Muscle layer of duodenum (tissue), 2 donors: ENCODE results near the gene SMG9.

Experiments used
- H3K27ac ChIP-seq: one replicate; pipeline ENCODE4 v1.7.0; 2013; ENCODE audit warnings: mild to moderate bottlenecking, low read length
- H3K27me3 ChIP-seq: one replicate; pipeline ENCODE4 v1.7.0; 2013; ENCODE audit warnings: low read depth, mild to moderate bottlenecking, control low read depth, low read length
- H3K36me3 ChIP-seq, 2 donors: one replicate each; pipeline ENCODE4 v1.7.0; 2013; ENCODE audit warnings: low read length in 2 of 2, control low read depth in 1 of 2, mild to moderate bottlenecking in 1 of 2; ENCODE audit not compliant: insufficient read depth in 2 of 2, control insufficient read depth in 1 of 2
- H3K4me1 ChIP-seq, 2 donors: one replicate each; pipeline ENCODE4 v1.7.0; 2013; ENCODE audit warnings: low read length in 2 of 2, mild to moderate bottlenecking in 2 of 2, control low read depth in 1 of 2, moderate library complexity in 1 of 2; ENCODE audit not compliant: insufficient read depth in 2 of 2, control insufficient read depth in 1 of 2
- H3K4me3 ChIP-seq, 2 donors: one replicate each; pipeline ENCODE4 v1.7.0; 2013; ENCODE audit warnings: low read length in 2 of 2, low read depth in 1 of 2, mild to moderate bottlenecking in 1 of 2
- H3K9me3 ChIP-seq, 2 donors: one replicate each; pipeline ENCODE4 v1.7.0; 2013; ENCODE audit warnings: low read length in 2 of 2, control low read depth in 1 of 2, mild to moderate bottlenecking in 1 of 2; ENCODE audit not compliant: control insufficient read depth in 1 of 2
- donor health status: healthy.

SMG9 gene

DNA sequence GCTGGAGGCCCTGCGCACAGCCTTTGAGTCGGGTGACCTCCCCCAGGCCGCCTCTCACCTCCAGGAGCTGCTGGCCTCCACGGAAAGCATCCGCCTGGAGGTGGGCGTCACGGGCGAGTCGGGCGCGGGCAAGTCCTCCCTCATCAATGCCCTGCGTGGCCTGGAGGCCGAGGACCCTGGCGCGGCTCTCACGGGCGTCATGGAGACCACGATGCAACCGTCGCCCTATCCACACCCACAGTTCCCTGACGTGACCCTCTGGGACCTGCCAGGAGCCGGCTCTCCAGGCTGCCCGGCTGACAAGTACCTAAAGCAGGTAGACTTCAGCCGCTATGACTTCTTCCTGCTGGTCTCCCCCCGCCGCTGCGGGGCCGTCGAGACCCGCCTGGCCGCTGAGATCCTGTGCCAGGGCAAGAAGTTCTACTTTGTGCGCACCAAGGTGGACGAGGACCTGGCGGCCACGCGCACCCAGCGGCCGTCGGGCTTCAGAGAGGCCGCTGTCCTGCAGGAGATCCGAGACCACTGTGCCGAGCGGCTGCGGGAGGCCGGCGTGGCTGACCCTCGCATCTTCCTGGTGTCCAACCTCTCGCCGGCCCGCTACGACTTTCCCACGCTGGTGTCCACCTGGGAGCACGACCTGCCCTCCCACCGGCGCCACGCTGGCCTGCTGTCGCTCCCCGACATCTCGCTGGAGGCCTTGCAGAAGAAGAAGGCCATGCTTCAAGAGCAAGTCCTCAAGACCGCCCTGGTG is 36.0 kb downstream of the SMG9 start:
- no peaks in the 10 kb centered on the region for H3K9me3 ChIP-seq
- H3K27me3 ChIP-seq: no peaks in the 10 kb centered on the region
- no peak overlapping the region for H3K27ac ChIP-seq
- H3K4me1 ChIP-seq: no peaks in the 10 kb centered on the region
- no peaks in the 10 kb centered on the region for H3K36me3 ChIP-seq
- no peak overlapping the region for H3K4me3 ChIP-seq

DNA sequence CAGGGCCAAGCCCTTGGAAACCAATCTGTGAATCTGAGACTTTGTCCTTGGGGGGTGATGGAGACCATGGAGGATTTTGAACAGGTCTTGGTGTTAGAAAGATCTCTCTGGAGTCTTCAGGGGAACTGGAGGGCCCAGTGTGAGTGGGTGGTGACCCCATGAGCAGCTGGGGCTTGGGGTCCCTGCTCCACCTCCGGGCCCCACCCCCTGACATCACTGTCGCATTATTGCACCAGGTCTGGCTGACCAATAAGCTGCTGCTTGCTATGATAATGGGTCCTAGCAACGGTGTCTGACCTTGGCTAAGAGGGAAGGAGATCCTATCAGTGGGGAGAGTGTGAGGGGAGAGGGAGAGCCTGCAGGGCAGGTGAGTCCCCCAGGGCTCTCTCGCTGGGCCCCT is 39.0 kb downstream of the SMG9 start, which contains the start of gene IRGC:
Gene IRGC (plus strand): TSS at position 301 of the 400 bp plus-strand sequence. CDS start 2,483 bp downstream, outside the sequence.
- H3K27ac ChIP-seq: no peak within 1 kb of the TSS
- H3K4me1 ChIP-seq: no peaks in the 10 kb centered on the region
- H3K27me3 ChIP-seq: no peaks in the 10 kb centered on the region
- no peak within 1 kb of the TSS for H3K4me3 ChIP-seq
- H3K36me3 ChIP-seq: no peaks in the 10 kb centered on the region
- H3K9me3 ChIP-seq: no peaks in the 10 kb centered on the region

DNA sequence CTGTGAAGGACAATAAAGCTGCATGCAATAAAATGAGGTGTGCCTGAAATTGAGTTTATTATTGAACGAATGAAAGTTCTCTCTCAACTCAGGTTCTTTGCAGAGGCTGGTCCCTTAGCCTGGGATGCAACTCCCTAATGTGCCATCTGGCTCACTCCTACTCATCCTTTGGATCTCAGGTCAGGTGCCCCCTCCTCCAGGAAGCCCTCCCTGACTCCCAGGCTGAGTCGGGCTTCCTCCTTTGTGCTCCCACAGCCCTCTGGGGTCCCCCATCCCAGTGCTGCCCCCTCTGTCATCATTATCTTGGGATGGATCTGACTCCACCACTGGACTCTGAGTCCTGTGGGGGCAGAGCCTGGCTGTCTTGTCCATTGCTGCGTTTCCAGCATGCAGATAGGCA is 41.6 kb downstream of the SMG9 start:
- H3K9me3 ChIP-seq: peaks cover 6 to 7% of the 10 kb centered on the region in 2 donors
- no peaks in the 10 kb centered on the region for H3K36me3 ChIP-seq
- H3K4me3 ChIP-seq: no peak overlapping the region
- no peak overlapping the region for H3K27ac ChIP-seq
- no peaks in the 10 kb centered on the region for H3K27me3 ChIP-seq
- no peaks in the 10 kb centered on the region for H3K4me1 ChIP-seq

DNA sequence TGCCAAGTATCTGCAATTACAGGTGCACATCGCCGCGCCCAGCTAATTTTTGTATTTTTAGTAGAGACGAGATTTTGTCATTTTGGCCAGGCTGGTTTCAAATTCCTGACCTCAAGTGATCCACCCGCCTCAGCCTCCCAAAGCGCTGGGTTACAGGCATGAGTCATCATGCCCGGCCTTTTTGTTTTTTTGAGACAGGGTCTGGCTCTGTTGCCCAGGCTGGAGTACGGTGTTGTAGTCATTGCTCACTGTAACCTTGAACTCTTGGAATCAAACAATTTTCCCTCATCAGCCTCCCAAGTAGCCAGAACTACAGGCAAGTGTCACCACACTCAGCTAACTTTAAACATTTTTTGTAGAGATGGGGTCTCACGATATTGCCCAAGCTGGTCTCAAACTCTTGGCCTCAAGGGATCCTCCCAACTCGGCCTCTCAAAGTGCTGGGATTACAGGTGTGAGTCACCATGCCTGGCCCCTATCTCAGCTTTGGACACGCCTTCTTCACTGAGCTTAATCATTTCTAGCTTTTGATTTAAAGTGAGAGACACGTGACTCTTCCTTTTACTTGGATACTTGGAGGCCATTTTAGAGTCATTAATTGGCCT is 42.9 kb downstream of the SMG9 start:
- Histone ChIP-seq H3K9me3 (peaks cover 6 to 7% of the 10 kb centered on the region in 2 donors), H3K36me3 (no peaks in the 10 kb centered on the region), H3K27me3 (no peaks in the 10 kb centered on the region), H3K4me1 (no peaks in the 10 kb centered on the region), H3K4me3 (no peak overlapping the region), H3K27ac (no peak overlapping the region)

DNA sequence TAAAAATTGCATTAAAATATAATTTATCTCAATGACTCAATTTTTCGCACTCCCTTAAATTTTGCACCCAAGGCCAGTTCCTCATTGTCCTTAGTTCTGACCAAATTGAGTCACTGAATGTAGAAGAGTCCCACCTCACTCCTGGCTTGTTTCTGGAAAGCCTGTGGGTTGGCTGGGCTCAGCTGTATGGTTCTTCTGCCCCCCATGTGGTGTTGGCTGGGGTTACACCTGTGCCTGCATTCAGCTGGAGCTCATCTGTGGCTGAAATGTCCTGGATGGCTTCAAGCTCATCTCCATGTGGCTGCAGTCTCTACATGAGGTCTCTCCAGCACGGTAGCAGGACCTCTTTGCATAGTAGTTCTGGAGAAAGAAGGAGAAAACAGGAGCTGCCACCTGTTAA is 46.0 kb downstream of the SMG9 start:
- no peaks in the 10 kb centered on the region for H3K36me3 ChIP-seq
- no peaks in the 10 kb centered on the region for H3K4me1 ChIP-seq
- H3K9me3 ChIP-seq: peaks cover 6 to 7% of the 10 kb centered on the region in 2 donors
- no peak overlapping the region for H3K4me3 ChIP-seq
- no peak overlapping the region for H3K27ac ChIP-seq
- no peaks in the 10 kb centered on the region for H3K27me3 ChIP-seq

DNA sequence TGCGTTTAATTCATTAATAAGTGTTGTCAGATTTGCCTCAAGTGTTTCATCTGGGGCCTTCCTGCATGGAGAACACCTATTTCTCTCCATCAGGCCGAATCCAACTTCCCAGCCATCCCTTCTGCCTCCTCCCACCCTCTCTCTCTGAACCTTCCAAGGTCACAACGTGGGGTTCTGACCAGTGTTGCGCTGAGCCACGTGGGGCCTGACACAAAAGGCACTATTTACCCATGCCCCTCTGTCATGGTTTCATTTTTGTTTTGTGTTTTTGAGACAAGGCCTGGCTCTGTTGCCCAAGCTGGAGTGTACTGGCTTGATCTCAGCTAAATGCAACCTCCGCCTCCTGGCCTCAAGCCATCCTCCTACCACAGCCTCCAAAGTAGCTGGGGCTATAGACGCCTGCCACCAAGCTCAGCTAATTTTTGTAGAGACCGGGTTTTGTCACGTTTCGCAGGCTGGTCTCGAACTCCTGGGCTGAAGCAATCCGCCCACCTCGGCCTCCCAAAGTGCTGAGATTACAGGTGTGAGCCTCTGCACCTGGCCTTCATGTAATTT is 47.5 kb downstream of the SMG9 start:
- H3K4me3 ChIP-seq: no peak overlapping the region

DNA sequence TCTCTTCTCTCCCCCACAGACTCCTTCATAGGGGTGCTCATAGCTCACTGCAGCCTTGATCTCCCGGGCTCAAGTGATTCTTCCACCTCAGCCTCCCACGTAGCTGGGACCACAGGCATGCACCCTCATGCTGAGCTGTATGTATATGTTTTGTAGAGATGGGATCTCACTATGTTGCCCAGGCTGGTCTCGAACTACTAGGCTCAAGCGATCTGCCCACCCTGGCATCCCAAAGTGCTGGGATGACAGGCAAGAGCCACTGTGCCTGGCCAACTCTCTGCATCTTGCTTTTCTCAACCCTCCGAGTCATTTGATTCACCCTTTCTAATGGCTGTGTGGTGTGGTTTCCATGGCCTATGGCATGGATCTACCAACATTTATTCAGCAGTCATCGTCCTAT is 49.0 kb downstream of the SMG9 start:
- Histone ChIP-seq H3K9me3 (peaks cover 6 to 7% of the 10 kb centered on the region in 2 donors), H3K27ac (no peak overlapping the region), H3K4me3 (no peak overlapping the region), H3K36me3 (no peaks in the 10 kb centered on the region), H3K4me1 (no peaks in the 10 kb centered on the region), H3K27me3 (no peaks in the 10 kb centered on the region)

More for the DNA sequence above, 47.5 kb downstream of the SMG9 start:
- H3K27ac ChIP-seq: no peak overlapping the region
- no peaks in the 10 kb centered on the region for H3K36me3 ChIP-seq
- peaks cover 6 to 7% of the 10 kb centered on the region in 2 donors for H3K9me3 ChIP-seq
- no peaks in the 10 kb centered on the region for H3K27me3 ChIP-seq
- H3K4me1 ChIP-seq: no peaks in the 10 kb centered on the region

DNA sequence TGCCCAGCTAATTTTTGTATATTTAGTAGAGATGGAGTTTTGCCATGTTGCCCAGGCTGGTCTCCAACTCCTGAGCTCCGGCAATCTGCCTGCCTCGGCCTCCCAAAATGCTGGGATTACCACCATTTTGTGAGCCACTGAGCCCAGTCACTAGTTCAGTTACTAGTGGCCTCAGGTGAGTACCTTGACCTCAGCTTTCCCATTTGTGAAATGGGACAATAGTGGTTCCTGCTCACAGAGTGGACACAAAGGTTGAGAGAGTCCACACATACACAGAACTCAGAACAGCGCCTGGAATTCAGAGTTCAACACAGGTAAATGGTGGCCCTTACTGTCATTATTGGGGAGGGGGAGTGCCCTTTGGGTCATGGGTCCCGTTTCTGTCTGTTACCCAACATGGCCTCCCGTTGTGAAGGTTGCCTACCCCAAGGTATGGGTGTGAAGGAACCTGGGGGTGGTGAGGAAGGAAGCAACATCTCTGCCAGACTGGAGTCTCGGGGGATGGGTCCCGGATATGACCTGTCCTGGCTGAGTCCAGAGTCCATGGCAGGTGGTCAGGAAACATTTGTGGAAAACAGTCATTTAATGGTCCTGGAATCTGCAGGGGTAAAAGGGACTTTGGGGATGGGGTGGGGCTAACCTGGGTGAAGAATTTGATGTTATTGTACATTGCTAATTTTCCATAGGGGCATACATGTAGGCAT is 50.6 kb downstream of the SMG9 start:
- Histone ChIP-seq H3K27me3 (no peaks in the 10 kb centered on the region), H3K36me3 (no peaks in the 10 kb centered on the region), H3K9me3 (peaks cover 6% of the 10 kb centered on the region in 2 donors), H3K4me3 (no peak overlapping the region), H3K27ac (no peak overlapping the region), H3K4me1 (peaks cover under 1 to 5% of the 10 kb centered on the region in 2 donors)

DNA sequence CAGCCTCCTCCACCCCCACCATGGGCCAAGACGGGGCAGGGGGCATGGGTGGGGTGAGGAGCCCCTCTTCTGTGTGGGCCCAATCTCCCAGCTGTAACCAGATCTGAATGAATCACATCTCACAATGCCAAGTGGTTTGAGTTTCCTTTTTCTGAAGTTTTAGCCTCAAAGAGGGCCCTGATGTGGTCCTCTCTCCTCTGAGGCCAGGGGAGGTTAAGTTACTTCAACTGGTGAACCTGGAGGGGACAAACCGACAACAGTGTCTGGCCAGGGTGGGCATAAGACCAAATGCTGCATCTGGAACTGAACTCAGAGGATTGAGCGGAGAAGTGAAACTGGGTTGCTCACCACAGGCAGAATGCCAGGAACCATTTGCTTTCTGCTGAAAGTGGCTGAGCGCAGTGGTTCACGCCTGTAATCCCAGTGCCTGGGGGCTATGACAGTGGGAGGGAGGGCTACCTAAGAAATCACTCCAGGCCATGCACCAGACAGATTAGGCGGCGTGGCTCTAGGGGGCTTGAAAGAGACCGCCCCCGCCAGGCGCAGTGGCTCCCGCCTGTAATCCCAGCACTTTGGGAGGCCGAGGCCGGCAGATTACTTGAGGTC is 54.3 kb downstream of the SMG9 start:
- H3K4me3 ChIP-seq: peak overlapping the region; percentile 0 to 18

DNA sequence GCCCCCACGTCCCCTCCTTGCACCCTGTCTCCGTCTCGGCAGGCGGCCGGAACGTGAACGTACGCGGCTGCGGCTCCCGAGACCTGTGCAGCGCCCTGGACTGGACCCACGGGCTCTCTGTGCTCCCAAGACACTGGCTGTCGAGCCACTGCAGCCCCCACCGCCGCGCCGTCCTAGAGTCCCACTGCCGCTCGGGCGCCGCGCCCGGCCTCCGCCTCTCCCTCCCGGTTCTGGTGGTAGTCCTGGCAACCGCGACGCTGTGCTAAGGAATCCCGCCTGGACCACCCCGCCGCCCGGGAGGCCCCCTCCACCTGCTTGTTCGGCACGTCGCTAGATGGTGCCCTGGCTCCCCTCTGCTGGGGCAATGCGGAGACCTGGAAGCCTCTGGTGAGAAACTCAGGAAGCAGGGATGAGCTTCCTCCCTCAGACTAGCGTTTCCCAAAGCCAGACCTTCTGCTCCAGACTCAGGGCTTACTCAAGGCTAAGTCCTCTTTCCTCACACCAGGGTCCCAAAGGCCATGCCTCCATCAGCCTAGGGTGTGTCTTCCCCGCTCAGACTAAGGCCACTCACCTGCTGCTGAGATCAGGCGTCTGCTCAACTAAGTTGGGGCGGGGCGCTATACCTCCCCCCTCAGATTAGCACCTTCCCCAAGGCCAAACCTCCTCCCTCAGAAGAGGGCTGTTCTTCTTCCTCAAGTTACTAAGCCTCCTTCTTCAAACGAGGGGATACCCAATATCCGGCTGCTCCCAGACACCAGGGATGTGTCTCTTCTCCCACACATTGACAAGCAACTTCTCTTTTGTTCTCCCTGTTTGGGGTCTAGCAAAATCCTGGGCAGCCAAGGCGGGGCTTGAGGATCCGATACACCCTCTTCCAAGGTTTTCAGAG is 55.0 kb downstream of the SMG9 start:
- H3K27ac ChIP-seq: peak overlapping the region; percentile 61
- H3K9me3 ChIP-seq: peaks cover 2 to 3% of the 10 kb centered on the region in 2 donors
- no peaks in the 10 kb centered on the region for H3K27me3 ChIP-seq
- H3K4me1 ChIP-seq: peaks cover 4 to 5% of the 10 kb centered on the region in 2 donors
- peak overlapping the region in 1 of 2 donors; percentile 62 for H3K4me3 ChIP-seq
- no peaks in the 10 kb centered on the region for H3K36me3 ChIP-seq

More for the DNA sequence above, 54.3 kb downstream of the SMG9 start:
- H3K4me1 ChIP-seq: peaks cover 4 to 5% of the 10 kb centered on the region in 2 donors
- peaks cover 0 to 3% of the 10 kb centered on the region in 2 donors for H3K9me3 ChIP-seq
- no peaks in the 10 kb centered on the region for H3K36me3 ChIP-seq
- peak overlapping the region; percentile 61 for H3K27ac ChIP-seq
- H3K27me3 ChIP-seq: no peaks in the 10 kb centered on the region
